ENCODE results near the gene ERC1. TPM values are rescaled to one million over a fixed set of nuclear protein-coding genes. Genes with fewer than 3 reads are reported as not detected.

ERC1 gene
- total and polyA plus RNA-seq, 2 of the 4 experiments (the other 2 are of a cell fraction), result 11.6 to 25.6 TPM

DNA sequence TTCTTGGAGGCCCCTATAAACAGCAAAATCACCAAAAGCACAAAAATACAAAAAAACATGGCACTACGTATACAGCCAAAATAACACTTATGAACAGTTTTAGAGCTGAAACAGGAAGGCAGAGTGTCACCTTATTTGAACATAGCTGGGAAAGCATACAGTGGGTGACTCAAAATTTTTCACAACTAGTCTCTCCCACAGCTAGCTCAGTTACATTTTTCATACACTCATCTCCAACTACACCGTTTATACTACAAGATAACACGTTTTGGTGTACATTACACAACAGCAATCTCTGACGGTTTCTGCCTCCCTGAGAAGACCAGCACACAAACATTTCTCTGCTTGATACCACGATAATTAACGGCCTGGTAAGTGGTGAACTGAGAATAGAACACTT is 44.4 kb upstream of the ERC1 start:
- Histone ChIP-seq H2BK15ac (ENCODE audit: low read depth, low read length) (no peak overlapping the region), H3K23ac (ENCODE audit: low read depth, low read length) (no peak overlapping the region; the same call in 1 of the 2 replicates), H2BK5ac (ENCODE audit: low read depth, low read length, poor library complexity, severe bottlenecking) (no peak overlapping the region), H4K91ac (ENCODE audit: insufficient read depth, low read depth, low read length) (no peak overlapping the region), H4K5ac (ENCODE audit: low read depth, low read length) (no peak overlapping the region), H3K14ac (replicated peaks; ENCODE audit: low read depth, low read length) (no peak overlapping the region), H2BK120ac (ENCODE audit: low read depth, low read length) (no peak overlapping the region), H2AFZ (replicated peaks; ENCODE audit: low read length, poor library complexity) (no peak overlapping the region), H3K9me3 (ENCODE audit: control insufficient read depth, insufficient read depth, low read length) (no peaks in the 10 kb centered on the region), H3K4me3 (ENCODE audit: insufficient read depth, low read depth, low read length) (no peak overlapping the region), H3K4ac (ENCODE audit: low read depth, low read length) (no peak overlapping the region), H4K8ac (ENCODE audit: low read depth in 2 of 2, low read length in 2 of 2) (no peak overlapping the region), H3K9ac (ENCODE audit: low read depth, low read length) (no peak overlapping the region), H2AK9ac (replicated peaks; ENCODE audit: low read depth, low read length, poor library complexity) (no peak overlapping the region), H3K27ac (ENCODE audit: insufficient read depth, low read length) (no peak overlapping the region), H3K27me3 (ENCODE audit: control insufficient read depth, insufficient read depth, low read length) (no peaks in the 10 kb centered on the region), H4K20me1 (ENCODE audit: insufficient read depth, low read length) (0 out of 2 replicates have a peak, but pooled peaks cover 5% of the 10 kb centered on the region), H3K36me3 (ENCODE audit: control insufficient read depth, insufficient read depth, low read length) (no peaks in the 10 kb centered on the region), H3K56ac (ENCODE audit: extremely low read depth, insufficient read depth, low read length) (no peak overlapping the region), H3K4me2 (ENCODE audit: low read depth, low read length) (peak overlapping the region; percentile 13; the same call in 1 of the 2 replicates), H3K9me1 (ENCODE audit: insufficient read depth, low read length) (0 out of 2 replicates have a peak, but pooled peaks cover 2% of the 10 kb centered on the region), H3K79me1 (ENCODE audit: low read depth in 1 of 2, low read length in 2 of 2) (peaks cover 14 to 58% of the 10 kb centered on the region in 2 experiments), H3K4me1 (ENCODE audit: control insufficient read depth, insufficient read depth, low read length) (peaks cover 4% of the 10 kb centered on the region), H3K18ac (ENCODE audit: low read depth, low read length) (no peak overlapping the region), H2BK20ac (ENCODE audit: low read depth, low read length) (no peak overlapping the region), H2AK5ac (ENCODE audit: low read depth, low read length) (no peak overlapping the region)
- DNase-seq, result peak; percentile 80
- in situ Hi-C loops (cut with MboI; ENCODE audit: low sequenced_read_pairs) (no loop called here), dilution Hi-C loops (cut with HindIII; ENCODE audit: low sequenced_read_pairs, unreplicated experiment) (no loop called here), intact Hi-C loops (cut with micrococcal nuclease) (loop anchor here (10.0 kb wide), 1 partner anchor 148 kb away; no protein-coding TSS in a partner anchor)
- no TSS peak for BruUV-seq (replicated peaks)
- WGBS, 2 experiments (ENCODE audit: extremely low coverage in 2 of 2, insufficient read length in 1 of 2), result 80% methylated on average over 1 of the region's 6 CpGs; no CpG with 5 or more reads in 1 of the 2 experiments
- TF ChIP-seq CEBPB (IDR thresholded peaks at IDR 0.05; ENCODE audit: low read depth, low read length), result peak; percentile 82
- no peak for TF ChIP-seq MAZ (IDR thresholded peaks at IDR 0.05; ENCODE audit: borderline replicate concordance, low read depth, low read length)
- 0 out of 2 replicates have a peak, but pooled peaks have one; percentile 20 for TF ChIP-seq FOS (IDR thresholded peaks at IDR 0.05; ENCODE audit: low read depth, low read length)
- TF ChIP-seq BHLHE40 (IDR thresholded peaks at IDR 0.05; ENCODE audit: low read depth, low read length), result 0 out of 2 replicates have a peak, but pooled peaks have one; percentile 8
- TF ChIP-seq, protein P1, sequence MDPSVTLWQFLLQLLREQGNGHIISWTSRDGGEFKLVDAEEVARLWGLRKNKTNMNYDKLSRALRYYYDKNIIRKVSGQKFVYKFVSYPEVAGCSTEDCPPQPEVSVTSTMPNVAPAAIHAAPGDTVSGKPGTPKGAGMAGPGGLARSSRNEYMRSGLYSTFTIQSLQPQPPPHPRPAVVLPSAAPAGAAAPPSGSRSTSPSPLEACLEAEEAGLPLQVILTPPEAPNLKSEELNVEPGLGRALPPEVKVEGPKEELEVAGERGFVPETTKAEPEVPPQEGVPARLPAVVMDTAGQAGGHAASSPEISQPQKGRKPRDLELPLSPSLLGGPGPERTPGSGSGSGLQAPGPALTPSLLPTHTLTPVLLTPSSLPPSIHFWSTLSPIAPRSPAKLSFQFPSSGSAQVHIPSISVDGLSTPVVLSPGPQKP (IDR thresholded peaks at IDR 0.05; ENCODE audit: borderline replicate concordance, low read depth, low read length), result no peak
- no peak for TF ChIP-seq SMC3 (IDR thresholded peaks at IDR 0.05; ENCODE audit: low read depth, low read length)
- no peak for TF ChIP-seq MAFK (IDR thresholded peaks at IDR 0.05; ENCODE audit: low read depth, low read length)
- ATAC-seq (ENCODE audit: low read depth), result 0 out of 2 replicates have a peak, but pooled peaks have one; percentile 2
- POLR2A ChIA-PET (ENCODE audit: unreplicated experiment), result no interaction called here
- CTCF ChIA-PET, result interaction anchor here (0.5 to 0.6 kb wide), 2 partner anchors 40 to 805 kb away, joined by 3 read pairs; no protein-coding TSS in a partner anchor
